ENCODE results near the gene ASXL2.

Gene ASXL2

GRCh38 chr2:25757906-25758305 is 120.4 kb downstream of the ASXL2 start:
- no peak for TF ChIP-seq CTCF (IDR thresholded peaks at IDR 0.05)

- no peak for TF ChIP-seq CTCF (IDR thresholded peaks at IDR 0.05)
Measured at GRCh38 chr2:25756536-25756935, 121.8 kb downstream of the ASXL2 start.

- no peak for TF ChIP-seq CTCF (IDR thresholded peaks at IDR 0.05)
Measured at GRCh38 chr2:25749676-25750075, 128.6 kb downstream of the ASXL2 start.

- no peak for TF ChIP-seq CTCF (IDR thresholded peaks at IDR 0.05)
Measured at GRCh38 chr2:25744055-25744454, 134.2 kb downstream of the ASXL2 start.

GRCh38 chr2:25743132-25743830 is 135.0 kb downstream of the ASXL2 start:
- no peak for TF ChIP-seq CTCF (IDR thresholded peaks at IDR 0.05)

- no peak for TF ChIP-seq CTCF (IDR thresholded peaks at IDR 0.05)
Measured at GRCh38 chr2:25742501-25742900, 135.8 kb downstream of the ASXL2 start.

- TF ChIP-seq CTCF (IDR thresholded peaks at IDR 0.05) = no peak
Measured at GRCh38 chr2:25740810-25741381, 137.4 kb downstream of the ASXL2 start.
